Vagina (tissue), 2 donors: ENCODE measurements around the gene RRP1B.

ENCODE experiments used
- POLR2A ChIP-seq, 2 donors: fragments of 450-650 bp; IDR thresholded peaks; one replicate each; pipeline ENCODE4 v1.6.1; 2017; ENCODE audit warnings: antibody characterized with exemption in 2 of 2, mild to moderate bottlenecking in 2 of 2, moderate library complexity in 2 of 2
- TF ChIP-seq, protein P1 (sequence below), 3 experiments: fragments of 450-650 bp in 2 of 3; fragments of 200-600 bp in 1 of 3; sonication (generic) in 1 of 3; IDR thresholded peaks; one replicate each; pipeline ENCODE4 v1.5.1; 2017 to 2019; ENCODE audit warnings: antibody characterized with exemption in 3 of 3, mild to moderate bottlenecking in 2 of 3, moderate library complexity in 2 of 3

DNA sequence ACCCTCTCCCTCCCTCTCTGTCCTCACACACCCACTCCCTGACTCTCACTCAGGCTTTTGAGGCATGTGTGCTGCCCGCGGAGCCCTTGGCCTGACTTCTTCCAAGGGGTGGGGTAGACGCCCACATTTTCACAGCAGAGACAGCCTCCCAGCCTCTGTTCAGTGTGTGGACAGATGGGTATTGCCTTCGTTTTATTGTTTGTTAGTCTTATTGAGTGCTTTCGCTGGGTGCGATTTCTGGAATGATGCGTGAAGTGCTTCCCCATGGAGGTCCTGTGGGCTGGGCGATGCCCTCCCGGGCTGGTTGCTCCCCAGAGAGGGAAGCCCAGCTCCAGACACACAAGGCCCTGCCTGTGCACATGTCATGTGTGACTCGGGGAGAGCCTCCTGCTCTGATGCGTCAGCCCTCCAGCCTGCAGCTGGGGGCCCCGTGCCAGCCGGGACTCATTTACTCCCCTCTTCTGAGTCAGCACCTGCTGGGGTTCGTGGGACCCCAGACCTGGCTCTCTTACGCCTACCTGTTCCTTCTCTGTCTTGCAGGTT, 74.2 kb downstream of the RRP1B start:
- TF ChIP-seq, protein P1, sequence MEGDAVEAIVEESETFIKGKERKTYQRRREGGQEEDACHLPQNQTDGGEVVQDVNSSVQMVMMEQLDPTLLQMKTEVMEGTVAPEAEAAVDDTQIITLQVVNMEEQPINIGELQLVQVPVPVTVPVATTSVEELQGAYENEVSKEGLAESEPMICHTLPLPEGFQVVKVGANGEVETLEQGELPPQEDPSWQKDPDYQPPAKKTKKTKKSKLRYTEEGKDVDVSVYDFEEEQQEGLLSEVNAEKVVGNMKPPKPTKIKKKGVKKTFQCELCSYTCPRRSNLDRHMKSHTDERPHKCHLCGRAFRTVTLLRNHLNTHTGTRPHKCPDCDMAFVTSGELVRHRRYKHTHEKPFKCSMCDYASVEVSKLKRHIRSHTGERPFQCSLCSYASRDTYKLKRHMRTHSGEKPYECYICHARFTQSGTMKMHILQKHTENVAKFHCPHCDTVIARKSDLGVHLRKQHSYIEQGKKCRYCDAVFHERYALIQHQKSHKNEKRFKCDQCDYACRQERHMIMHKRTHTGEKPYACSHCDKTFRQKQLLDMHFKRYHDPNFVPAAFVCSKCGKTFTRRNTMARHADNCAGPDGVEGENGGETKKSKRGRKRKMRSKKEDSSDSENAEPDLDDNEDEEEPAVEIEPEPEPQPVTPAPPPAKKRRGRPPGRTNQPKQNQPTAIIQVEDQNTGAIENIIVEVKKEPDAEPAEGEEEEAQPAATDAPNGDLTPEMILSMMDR (IDR thresholded peaks at IDR 0.05) = no peak
- no peak for TF ChIP-seq POLR2A (IDR thresholded peaks at IDR 0.05)
